ENCODE results near the gene USP34.

DNA sequence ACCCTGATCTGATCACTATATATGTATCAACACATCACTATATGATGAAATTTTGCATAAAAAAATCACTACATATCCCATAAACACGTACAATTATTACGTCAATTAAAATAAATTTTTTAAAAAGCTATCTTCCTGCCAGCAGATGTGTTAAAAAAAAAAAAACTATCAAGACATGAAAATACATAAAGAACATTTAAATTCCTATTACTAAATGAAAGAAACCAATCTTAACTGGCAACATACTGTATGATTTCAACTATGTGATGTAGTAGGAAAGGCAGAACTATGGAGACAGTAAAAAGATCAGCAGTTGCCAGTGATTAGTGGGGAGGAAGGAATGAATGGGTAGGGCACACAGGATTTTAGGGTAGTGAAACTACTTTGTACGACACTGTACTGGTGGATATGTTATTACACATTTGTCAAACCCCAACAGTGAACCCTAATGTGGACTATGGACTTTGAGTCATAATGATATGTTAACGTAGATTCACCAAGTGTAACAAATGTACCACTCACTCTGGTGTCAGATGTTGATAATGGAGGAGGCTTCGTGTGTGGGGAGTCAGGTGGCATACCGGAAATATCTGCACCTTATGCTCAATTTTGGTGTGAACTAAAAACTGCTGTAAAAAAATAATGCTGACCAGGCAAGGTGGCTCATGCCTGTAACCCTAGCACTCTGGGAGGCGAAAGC, 27.4 kb downstream of the USP34 start:
- TF ChIP-seq GATA2 (IDR thresholded peaks at IDR 0.05; ENCODE audit: low read depth, low read length) (no peak), GATA3 (IDR thresholded peaks at IDR 0.05; ENCODE audit: low read depth, low read length) (no peak)

Measured in SH-SY5Y (cell line).